HG03196 (cell line): Measurements from ENCODE around the gene NUP98.
"Not testable (repeated sequence)": the region's sequence is repeated elsewhere in the genome, so short reads cannot be mapped to it uniquely, and the experiment has no call there.

Experiments
- ATAC-seq: cut with Tn5 transposase; IDR thresholded peaks from one replicate; pipeline ENCODE4 v1.9.1; 2021; ENCODE audit not compliant: unreplicated experiment

The NUP98 gene

DNA sequence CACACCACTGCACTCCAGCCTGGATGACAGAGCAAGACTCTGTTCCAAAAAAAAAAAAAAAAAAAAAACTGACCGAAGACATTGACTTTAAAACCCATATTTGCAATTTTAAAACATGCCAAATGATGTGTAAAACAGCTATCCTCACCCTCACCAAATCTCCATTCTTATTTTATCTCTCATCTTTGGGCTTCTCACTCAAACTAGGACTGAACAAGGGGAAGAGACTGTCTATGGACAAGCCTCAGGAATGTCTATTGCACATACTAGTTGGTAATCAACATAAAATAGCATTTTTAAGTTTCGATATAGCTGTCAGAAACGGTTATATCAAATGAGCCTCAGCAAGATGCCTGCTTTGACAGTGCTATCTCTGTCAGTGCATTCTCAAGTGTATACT, 118.3 kb downstream of the NUP98 start:
- no peak for ATAC-seq

DNA sequence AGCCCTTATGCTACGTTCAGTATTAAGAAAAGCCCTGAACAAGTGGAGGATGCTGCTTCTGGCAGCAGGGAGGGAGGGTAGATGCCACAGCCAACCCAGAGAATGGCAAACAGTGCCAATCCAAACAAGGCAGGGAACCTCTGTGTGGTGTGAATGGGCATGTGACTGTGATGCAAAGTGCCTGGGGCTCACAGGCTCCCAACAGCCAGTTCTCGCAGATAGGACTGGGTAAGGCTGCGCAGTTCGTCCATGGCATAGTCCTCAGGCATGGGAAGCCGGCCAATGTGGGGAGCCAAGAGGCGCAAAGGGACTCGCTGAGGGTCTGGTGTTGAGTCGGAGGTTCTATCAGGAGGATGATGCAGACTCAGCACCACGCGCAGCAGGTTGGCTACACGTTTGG, 121.4 kb downstream of the NUP98 start:
- ATAC-seq: no peak

DNA sequence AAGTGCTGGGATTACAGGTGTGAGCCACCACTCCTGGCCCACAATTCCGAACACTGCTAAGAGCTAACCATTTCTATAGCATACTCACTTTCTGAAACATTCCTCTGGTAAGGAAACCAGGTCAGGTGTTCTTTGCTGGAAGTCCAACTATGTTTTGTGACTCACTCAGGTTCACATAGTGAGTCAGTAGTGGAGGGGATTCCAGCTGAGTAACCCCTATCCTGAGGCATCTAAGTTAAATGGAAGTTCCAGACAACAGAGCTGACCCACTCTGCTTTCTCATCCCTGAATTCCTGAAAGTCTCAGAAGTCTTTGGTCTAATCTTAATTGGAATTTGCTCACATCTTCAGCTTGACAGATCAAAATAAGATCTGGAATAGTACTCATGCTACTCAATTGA, 123.2 kb downstream of the NUP98 start:
- ATAC-seq: no peak

DNA sequence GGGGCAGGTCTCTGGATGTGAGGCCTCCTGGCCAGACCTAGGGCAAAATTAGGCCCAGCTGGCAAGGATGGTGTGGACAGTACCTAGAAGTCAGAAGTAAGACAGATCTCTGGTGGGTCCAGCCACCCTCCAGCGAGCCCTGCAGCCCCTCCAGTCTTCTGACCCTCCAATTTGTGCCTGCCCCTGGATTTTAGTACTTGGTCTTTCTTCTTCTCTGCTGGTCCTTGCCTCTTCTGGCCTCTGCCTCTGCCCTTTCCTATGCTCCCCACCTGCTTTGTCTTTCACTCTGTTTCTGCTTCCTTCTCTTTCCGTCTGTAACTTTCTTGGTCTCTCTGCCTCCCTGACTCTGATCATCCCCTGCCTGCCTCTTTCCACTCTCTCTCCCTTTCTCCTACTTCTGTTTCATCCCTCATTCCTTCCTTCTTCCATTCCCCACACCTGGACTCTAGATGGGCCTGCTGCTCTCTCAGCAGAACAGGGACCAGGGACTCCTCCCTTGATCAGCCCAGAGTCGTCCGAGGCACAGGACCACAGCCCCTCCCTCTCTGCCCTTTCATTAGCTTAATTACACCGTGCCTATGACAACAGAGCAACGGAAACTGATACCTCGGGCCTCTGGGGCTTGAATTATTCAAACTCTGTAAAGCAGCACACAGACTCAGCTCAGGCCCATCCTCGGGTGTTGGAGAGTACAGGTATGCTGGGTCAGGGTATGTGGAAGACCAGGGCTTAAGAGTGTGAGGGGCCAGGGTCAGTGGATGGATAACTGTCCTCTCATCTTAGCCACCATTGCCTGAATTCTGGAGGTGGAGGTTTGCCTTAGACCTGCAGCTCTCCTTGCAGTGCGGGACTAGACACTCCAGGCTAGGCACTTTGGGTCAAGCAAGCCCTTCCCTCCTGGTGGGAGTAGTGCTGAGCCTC, 125.8 kb downstream of the NUP98 start, which contains the start of gene CHRNA10:
Gene CHRNA10, minus strand, starts transcription at position 51 of the 921 bp plus-strand sequence. CDS start 72 bp downstream, outside the sequence.
- no peak for ATAC-seq

DNA sequence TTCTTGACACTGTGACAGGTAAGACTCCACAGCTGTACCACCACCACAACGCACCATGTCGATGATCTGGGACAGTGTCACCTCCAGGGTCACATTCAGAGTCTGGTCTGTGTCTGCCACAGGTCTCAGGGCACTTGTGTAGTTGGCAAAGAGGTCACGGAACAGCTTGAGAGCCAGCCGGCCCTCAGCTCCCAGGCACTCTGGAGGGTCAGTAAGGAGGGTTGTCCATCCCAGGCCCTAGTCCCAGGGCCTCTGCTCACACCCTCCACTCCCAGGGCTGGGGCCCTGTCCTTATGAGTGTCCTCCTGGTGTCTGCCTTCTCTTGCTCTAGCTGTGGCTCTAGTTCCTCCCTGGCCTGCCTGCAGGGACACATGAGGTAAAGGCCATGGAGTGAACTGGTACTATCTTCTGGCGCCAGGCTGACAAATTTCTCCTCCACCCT, 127.6 kb downstream of the NUP98 start:
- no peak for ATAC-seq

DNA sequence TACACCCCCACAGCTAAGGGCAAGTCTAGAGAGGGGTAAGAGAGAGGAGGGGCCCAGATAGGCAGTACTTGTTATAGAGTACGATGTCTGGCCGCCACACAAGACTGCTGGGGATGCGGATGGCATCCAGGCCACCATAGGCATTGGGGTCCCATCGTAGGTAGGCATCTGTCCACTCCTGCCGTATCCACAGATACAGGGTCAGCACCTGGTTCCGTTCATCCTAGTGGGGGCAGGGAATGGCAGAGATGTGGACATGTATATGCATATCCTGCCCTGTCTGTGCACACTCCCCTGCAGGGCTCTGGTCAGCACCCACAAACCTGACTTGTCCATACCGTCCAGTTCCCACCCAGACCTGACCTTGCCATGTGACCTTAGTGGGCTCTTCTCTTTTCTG, 128.2 kb downstream of the NUP98 start:
- ATAC-seq: no peak

DNA sequence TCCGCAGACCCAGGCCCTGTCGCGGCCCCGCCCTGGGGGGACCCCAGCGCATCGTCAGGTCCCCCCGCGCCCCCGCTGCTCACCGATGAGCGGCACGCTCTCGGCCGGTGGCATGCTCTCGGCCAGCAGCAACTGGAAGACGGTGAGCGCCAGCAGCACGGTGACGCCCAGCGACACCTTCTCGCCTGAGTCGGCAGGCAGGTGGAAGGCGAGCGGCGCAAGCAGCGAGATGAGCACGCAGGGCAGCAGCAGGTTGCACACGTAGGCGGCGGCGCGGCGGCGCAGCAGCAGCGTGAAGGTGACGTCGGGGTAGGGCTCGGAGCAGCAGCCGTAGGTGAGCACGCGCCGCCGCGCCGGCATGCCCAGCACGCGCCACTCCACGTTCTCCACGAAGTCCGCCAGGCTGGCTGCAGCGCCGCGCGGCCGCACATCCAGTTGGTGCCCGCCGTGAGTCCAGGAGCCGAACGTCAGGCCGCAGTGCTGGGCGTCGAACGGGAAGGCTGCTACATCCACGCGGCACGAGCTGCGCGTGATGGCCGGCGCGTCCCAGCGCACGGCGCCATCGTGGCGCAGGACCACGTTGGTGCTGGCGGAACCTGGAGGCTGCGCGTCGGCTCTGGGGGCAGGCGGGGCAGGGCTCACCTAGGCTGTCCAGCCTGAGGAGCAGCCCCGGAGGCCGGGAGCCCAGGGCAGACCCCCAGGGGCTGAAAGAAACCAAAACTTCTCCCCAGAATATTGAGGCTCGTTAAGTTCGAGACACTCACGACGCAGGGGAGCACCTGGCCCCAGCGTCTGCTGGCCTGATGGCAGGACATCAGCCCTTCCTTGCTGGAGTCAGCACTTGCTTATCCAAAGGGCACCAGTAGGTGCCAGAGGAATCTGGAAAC, 130.0 kb downstream of the NUP98 start:
- no peak for ATAC-seq

DNA sequence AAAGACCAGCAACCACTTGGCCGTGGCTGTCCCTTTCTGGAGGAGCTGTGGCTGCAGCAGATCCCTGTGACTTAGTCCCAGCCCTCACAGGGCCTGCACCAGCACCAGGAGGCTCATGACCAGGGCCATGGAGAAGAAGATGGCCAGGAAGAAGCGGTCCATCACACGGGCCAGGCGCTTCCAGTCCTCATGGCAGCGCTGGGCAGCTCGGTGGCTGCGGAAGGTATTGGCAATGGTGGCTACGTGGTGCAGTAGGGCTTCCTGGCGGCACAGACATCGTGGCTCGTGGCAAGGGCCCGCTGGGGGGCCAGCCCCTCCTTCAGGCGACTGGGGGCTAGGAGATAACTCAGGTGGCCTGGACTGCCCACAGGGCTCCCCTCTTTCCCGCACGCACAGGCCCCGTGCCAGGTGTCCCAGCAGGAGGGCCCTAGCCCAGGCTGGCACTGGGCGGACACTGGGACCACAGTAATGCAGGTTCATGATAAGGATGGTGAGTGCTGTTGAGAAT, 131.3 kb downstream of the NUP98 start:
- ATAC-seq: no peak

DNA sequence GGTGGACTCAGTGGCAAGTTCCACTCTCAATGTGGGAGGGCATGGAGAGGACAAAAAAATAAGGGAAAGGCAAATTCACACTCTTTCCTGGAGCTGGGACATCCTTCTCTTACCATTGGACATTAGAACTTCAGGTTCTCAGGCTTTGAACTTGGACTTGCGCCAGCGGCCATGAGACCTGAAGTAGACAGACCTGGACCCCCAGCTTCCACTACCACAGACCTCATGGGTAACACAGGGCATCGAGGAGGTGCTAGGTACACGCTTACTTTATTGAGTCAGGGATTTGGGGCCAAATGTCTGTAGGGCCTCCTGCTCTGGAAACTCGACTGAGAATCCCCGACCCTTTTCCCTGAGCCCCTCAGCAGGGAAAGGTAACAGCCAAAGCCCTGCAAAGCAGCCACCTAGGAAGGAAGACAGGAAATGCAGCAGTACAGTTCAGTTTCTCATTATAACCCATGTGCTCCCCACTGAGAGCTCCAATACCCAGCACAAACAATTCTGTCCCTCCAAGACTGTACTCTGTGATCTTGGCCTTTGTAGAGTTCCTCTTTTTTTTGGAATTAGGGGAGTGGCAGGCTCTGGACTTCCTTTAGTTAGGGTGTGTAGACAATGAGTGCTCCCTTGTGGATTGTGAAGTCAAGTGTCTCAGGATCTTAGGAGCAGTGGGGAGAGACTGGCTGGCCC, 131.9 kb downstream of the NUP98 start:
- no peak for ATAC-seq

DNA sequence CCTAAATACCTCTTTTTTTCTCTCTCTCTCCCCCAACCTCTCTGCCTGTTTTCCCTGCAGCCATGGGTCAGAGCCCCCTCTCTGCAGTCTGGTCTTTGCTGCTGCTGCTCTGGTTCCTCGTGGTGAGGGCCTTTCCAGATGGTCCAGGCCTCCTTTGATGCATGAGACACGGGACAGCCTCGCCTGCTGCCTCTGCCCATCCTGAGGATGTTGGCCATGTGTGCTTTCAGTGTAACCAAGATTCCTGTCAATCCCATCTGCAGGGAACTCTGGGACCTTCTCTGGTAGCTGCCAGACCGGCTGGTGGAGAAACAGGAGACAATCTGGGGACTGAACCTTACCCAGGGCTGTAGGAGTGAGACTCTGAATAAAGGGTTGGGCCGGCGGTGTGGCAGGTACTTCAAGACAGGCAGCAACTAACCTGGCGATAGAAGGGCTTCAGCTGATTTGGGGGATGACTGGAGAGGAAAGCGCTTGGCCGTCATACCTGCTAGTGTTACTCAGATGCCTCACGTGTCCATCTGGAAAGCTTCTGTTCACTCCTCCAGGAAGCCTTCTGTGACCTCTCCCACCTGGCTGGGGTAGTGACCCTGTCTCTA, 133.2 kb downstream of the NUP98 start:
- ATAC-seq: no peak

DNA sequence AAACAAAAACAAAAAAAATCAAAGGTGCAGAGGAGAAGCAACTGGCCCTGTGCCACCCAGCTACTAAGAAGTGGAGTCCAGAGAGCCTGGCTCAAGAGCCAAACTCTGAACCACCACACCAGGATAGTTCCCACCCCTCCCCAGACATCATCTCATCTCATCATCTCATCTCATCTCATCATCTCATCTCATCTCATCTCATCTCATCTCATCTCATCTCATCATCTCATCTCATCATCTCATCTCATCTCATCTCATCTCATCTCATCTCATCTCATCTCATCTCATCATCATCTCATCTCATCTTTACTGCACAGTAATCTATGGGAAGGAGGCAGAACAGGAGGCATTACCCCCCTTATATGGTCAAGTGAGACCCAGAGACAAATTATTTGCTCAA, 134.5 kb downstream of the NUP98 start:
- no peak for ATAC-seq

DNA sequence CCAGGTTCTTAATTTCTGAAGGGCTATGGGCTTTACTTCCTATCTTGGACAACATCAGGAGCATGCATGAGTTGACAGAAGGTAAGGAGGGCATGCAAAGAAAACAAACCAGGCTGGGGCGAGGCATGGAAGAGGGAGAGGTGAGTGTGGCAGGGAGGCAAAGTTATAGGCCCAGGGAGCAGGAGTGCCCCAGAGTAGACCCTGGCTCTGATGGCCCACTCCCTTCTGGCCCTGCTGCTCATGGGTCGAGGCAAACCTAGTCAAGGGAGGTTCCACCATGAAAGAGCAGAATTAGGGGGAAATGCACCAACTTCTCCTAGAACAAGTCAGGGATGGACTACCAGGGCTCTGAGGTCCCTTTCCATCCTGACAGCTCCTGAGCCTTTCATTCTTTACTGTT, 136.4 kb downstream of the NUP98 start:
- ATAC-seq: no peak

DNA sequence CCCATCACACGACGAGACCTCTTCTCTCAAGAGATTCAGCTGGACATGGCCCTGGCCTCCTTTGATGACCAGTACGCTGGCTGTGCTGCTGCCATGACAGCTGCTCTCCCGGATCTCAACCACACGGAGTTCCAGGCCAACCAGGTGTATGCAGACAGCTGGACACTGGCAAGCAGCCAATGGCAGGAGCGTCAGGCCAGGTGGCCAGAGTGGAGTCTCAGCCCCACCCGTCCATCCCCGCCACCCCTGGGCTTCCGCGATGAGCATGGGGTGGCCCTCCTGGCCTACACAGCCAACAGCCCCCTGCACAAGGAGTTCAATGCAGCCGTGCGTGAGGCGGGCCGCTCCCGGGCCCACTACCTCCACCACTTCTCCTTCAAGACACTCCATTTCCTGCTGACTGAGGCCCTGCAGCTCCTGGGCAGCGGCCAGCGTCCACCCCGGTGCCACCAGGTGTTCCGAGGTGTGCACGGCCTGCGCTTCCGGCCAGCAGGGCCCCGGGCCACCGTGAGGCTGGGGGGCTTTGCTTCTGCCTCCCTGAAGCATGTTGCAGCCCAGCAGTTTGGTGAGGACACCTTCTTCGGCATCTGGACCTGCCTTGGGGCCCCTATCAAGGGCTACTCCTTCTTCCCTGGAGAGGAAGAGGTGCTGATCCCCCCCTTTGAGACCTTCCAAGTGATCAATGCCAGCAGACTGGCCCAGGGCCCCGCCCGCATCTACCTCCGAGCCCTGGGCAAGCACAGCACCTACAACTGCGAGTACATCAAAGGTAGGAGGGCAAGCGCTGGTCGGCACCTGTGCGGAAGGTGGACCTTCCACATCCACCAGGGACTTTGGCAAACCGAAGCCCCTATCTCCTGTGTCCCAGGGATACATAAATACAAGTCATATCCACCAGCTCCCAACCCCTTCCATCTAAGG, 137.5 kb downstream of the NUP98 start:
- ATAC-seq: no peak

DNA sequence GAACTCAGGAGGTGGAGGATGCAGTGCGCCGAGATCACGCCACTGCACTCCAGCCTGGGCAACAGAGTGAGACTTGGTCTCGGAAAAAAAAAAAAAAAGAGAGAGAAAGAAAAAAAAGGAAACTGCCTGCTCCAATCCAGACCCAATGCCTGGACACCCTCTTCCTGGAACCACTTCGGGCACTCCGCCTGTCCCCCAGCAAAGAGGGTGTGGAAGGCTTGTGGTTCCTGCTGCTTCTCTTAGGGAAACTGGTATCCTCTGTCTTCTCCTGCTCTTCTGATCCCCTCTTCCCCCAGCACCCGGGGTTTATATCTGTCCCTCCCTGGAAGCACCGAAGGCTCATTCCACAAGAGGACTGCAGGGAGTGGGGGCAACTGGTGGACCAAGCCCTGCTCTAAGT, 139.1 kb downstream of the NUP98 start:
- no peak for ATAC-seq

DNA sequence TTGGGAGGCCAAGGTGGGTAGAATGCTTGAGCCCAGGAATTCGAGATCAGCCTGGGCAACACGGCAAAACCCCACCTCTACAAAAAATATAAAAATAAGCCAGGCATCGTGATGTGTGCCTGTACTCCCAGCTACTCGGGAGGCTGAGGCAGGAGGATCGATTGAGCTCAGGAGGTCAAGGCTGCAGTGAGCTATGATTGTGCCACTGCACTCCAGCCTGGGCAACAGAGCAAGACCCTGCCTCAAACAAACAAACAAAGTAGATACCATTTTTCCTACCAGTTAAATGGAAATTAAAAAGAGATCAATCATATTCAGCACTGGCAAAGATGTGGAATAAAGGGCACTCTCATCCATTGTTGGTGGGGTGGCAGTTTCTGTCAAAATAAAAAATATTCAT, 140.0 kb downstream of the NUP98 start:
- not testable (repeated sequence) for ATAC-seq

DNA sequence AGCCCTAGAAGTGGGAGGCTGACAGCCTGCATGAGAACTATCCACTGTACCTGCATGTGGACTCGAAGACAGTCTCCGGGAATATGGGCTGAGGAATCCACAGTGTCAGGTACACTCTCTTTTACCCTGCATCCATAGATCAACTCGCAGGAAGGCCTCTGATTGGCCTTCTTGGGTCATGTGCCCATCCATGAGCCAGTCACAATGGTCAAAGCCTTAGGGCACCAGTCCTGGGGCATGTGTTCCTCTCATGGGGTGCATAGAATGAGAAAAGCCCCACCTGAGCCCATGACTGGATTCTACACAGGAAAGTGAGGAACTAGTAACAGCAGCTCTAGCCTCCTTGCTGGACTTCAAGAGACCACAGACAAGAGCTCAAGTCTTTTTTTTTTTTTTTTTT, 141.8 kb downstream of the NUP98 start:
- ATAC-seq: no peak

DNA sequence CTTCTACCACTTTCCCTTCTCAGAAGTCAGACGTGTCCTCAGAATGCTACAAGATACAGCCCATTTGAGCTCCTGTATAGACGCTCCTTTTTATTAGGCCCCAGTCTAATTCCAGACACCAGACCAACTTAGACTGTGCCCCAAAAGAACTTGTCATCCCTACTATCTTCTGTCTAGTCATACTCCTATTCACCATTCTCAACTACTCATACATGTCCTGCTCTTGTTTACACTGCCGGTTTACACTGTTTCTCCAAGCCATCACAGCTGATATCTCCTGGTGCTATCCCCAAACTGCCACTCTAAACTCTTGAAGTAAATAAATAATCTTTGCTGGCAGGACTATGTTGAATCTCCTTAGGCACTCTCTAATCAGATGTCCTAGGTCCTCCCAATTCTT, 144.8 kb downstream of the NUP98 start:
- ATAC-seq: not testable (repeated sequence)

DNA sequence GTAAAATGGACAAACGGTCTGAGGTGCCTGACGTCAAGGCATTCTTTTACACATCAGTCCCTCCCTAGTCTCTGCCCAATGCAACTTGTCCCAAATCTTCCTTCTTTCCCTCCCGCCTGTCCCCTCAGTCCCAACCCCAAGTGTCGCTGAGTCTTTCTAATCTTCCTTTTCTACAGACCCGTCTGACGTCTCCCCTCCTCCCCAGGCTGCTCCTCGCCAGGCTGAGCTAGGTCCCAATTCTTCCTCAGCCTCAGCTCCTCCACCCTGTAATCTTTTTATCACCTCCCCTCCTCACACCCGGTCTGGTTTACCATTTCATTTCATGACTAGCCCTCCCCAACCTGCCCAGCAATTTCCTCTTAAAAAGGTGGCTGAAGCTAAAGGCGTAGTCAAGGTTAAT, 148.0 kb downstream of the NUP98 start:
- not testable (repeated sequence) for ATAC-seq

DNA sequence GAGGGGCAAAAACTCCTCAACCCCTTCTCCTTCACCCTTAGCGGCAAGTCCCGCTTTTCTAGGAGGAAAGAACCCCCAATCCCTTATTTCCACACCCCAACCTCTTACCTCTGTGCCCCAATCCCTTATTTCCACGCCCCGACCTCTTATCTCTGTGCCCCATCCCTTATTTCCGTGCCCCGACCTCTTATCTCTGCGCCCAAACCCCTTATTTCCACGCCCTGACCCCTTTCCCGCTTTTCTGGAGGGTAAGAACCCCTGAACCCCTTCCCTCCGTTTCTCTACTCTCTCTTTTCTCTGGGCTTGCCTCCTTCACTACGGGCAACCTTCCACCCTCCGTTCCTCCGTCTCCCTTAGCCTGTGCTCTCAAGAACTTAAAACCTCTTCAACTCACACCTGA, 148.5 kb downstream of the NUP98 start:
- not testable (repeated sequence) for ATAC-seq
